ENCODE data around the gene UCN2.

- TF ChIP-seq, protein P1, sequence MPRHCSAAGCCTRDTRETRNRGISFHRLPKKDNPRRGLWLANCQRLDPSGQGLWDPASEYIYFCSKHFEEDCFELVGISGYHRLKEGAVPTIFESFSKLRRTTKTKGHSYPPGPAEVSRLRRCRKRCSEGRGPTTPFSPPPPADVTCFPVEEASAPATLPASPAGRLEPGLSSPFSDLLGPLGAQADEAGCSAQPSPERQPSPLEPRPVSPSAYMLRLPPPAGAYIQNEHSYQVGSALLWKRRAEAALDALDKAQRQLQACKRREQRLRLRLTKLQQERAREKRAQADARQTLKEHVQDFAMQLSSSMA (CRISPR knock-in tag; IDR thresholded peaks at IDR 0.05): no peak
- no peak for TF ChIP-seq C11orf30 (IDR thresholded peaks at IDR 0.05; ENCODE audit: low read depth)
- TF ChIP-seq, protein P2, sequence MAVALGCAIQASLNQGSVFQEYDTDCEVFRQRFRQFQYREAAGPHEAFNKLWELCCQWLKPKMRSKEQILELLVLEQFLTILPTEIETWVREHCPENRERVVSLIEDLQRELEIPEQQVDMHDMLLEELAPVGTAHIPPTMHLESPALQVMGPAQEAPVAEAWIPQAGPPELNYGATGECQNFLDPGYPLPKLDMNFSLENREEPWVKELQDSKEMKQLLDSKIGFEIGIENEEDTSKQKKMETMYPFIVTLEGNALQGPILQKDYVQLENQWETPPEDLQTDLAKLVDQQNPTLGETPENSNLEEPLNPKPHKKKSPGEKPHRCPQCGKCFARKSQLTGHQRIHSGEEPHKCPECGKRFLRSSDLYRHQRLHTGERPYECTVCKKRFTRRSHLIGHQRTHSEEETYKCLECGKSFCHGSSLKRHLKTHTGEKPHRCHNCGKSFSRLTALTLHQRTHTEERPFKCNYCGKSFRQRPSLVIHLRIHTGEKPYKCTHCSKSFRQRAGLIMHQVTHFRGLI (CRISPR knock-in tag; IDR thresholded peaks at IDR 0.05): no peak
- TF ChIP-seq ZNF695 (CRISPR knock-in tag; IDR thresholded peaks at IDR 0.05): no peak
- no peak for TF ChIP-seq BACH1 (tag; IDR thresholded peaks at IDR 0.05)
- TF ChIP-seq, protein P3, sequence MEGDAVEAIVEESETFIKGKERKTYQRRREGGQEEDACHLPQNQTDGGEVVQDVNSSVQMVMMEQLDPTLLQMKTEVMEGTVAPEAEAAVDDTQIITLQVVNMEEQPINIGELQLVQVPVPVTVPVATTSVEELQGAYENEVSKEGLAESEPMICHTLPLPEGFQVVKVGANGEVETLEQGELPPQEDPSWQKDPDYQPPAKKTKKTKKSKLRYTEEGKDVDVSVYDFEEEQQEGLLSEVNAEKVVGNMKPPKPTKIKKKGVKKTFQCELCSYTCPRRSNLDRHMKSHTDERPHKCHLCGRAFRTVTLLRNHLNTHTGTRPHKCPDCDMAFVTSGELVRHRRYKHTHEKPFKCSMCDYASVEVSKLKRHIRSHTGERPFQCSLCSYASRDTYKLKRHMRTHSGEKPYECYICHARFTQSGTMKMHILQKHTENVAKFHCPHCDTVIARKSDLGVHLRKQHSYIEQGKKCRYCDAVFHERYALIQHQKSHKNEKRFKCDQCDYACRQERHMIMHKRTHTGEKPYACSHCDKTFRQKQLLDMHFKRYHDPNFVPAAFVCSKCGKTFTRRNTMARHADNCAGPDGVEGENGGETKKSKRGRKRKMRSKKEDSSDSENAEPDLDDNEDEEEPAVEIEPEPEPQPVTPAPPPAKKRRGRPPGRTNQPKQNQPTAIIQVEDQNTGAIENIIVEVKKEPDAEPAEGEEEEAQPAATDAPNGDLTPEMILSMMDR (IDR thresholded peaks at IDR 0.05 in 2 of 3, conservative IDR thresholded peaks at IDR 0.05 in 1 of 3; ENCODE audit: insufficient read depth in 2 of 3, low read depth in 1 of 3, low read length in 3 of 3): no peak
- no peak for TF ChIP-seq PML (IDR thresholded peaks at IDR 0.05; ENCODE audit: low read length)
- TF ChIP-seq EGR1 (conservative IDR thresholded peaks at IDR 0.05): no peak
- no peak for TF ChIP-seq CBFA2T2 (conservative IDR thresholded peaks at IDR 0.05)
Measured at GRCh38 chr3:48538451-48538850, 25.1 kb downstream of the UCN2 start.

Measured in K562 (cell line).